GM13976 (cell line): ENCODE measurements around the gene KITLG.

Experiments used
- DNase-seq: peaks from one replicate; pipeline ENCODE4 v3.0.0; 2012; ENCODE audit warnings: low spot score
- CTCF ChIP-seq: IDR thresholded peaks from 2 replicates; pipeline ENCODE4 v1.5.1; 2012; ENCODE audit warnings: borderline replicate concordance, mild to moderate bottlenecking; ENCODE audit not compliant: insufficient read depth; ENCODE audit errors: extremely low read depth, missing control alignments, control extremely low read depth
- in situ Hi-C: fragments of 300-500 bp; cut with MboI; formaldehyde crosslinking; loops from one replicate; pipeline ENCODE4 v1.12.0; 2022; ENCODE audit warnings: low sequenced_read_pairs, mixed read lengths, inconsistent platforms; ENCODE audit not compliant: unreplicated experiment

KITLG gene

GRCh38 chr12:88453323-88453722 is 126.9 kb downstream of the KITLG start:
- no peak for TF ChIP-seq CTCF
- DNase-seq, result no peak
- in situ Hi-C loops, result no loop called here

- no peak for DNase-seq
- TF ChIP-seq CTCF, result no peak
- in situ Hi-C loops, result no loop called here
Measured at GRCh38 chr12:88451205-88451604, 129.1 kb downstream of the KITLG start.

- no peak for TF ChIP-seq CTCF
- in situ Hi-C loops, result no loop called here
- DNase-seq, result no peak
Measured at GRCh38 chr12:88450136-88450535, 130.1 kb downstream of the KITLG start.

GRCh38 chr12:88448337-88448915 is 131.8 kb downstream of the KITLG start:
- DNase-seq, result no peak
- in situ Hi-C loops, result no loop called here
- no peak for TF ChIP-seq CTCF

- in situ Hi-C loops, result no loop called here
- DNase-seq, result no peak
- no peak for TF ChIP-seq CTCF
Measured at GRCh38 chr12:88445705-88446394, 134.4 kb downstream of the KITLG start.

- DNase-seq, result no peak
- in situ Hi-C loops, result no loop called here
- no peak for TF ChIP-seq CTCF
Measured at GRCh38 chr12:88444481-88444880, 135.8 kb downstream of the KITLG start.
